ENCODE data around the gene SINHCAF. TPM values are rescaled to one million over a fixed set of nuclear protein-coding genes. Genes with fewer than 3 reads are reported as not detected.

SINHCAF gene
- total RNA-seq, 1 experiment from 2014 or later = 179 TPM

- Histone ChIP-seq H3K79me2 (ENCODE audit: insufficient read depth, low read length) (no peaks in the 10 kb centered on the region; the same call in 1 of the 2 replicates), H3K36me3 (ENCODE audit: control insufficient read depth in 1 of 2, insufficient read depth in 2 of 2, low read length in 2 of 2) (peaks cover 12 to 27% of the 10 kb centered on the region in 2 experiments), H4K20me1 (ENCODE audit: insufficient read depth) (no peaks in the 10 kb centered on the region), H3K4me3 (replicated peaks in 1 of 2; ENCODE audit: low read depth in 1 of 2, low read length in 2 of 2) (no peak overlapping the region), H3K9me3 (ENCODE audit: control insufficient read depth in 1 of 2, insufficient read depth in 1 of 2, low read depth in 1 of 2, low read length in 2 of 2) (no peaks in the 10 kb centered on the region), H3K27me3 (ENCODE audit: insufficient read depth, low read length) (no peaks in the 10 kb centered on the region), H2AFZ (ENCODE audit: low read depth, low read length, poor library complexity, severe bottlenecking) (no peak overlapping the region), H3K4me1 (ENCODE audit: control insufficient read depth in 1 of 2, insufficient read depth in 2 of 2, low read length in 2 of 2) (no peaks in the 10 kb centered on the region), H3K9ac (ENCODE audit: low read length) (no peak overlapping the region), H3K27ac (ENCODE audit: low read depth, low read length) (no peak overlapping the region), H3K9me2 (ENCODE audit: insufficient read depth) (no peaks in the 10 kb centered on the region), H3K4me2 (ENCODE audit: low read length) (no peak overlapping the region)
- no TSS peak for BruUV-seq (replicated peaks)
- ChIA-PET CTCF (no interaction called here), POLR2A (no interaction called here), RAD21 (ENCODE audit: low non-redundant PET in 1 of 2, low total read pairs in 2 of 2, uncharacterized antibody in 2 of 2, unreplicated experiment in 2 of 2) (no interaction called here)
- ATAC-seq = no peak
- TF ChIP-seq EZH2phosphoT487 (IDR thresholded peaks at IDR 0.05; ENCODE audit: borderline replicate concordance) = no peak
- TF ChIP-seq FOSL1 (IDR thresholded peaks at IDR 0.05; ENCODE audit: low read depth) = no peak
- no peak for TF ChIP-seq ATF3 (IDR thresholded peaks at IDR 0.05)
- TF ChIP-seq SIN3A (IDR thresholded peaks at IDR 0.05; ENCODE audit: low read depth) = no peak
- no peak for TF ChIP-seq ZFX (IDR thresholded peaks at IDR 0.05)
- TF ChIP-seq RAD21 (IDR thresholded peaks at IDR 0.05; ENCODE audit: low read depth) = no peak
- TF ChIP-seq TCF7L2 (IDR thresholded peaks at IDR 0.05; ENCODE audit: borderline replicate concordance, extremely low read depth, insufficient read depth, insufficient read length) = no peak
- intact Hi-C loops (cut with micrococcal nuclease) = no loop called here
- DNase-seq (ENCODE audit: low read depth, low spot score) = no peak
Measured at GRCh38 chr12:31278424-31278823, 47.5 kb downstream of the SINHCAF start.

- no peaks in the 10 kb centered on the region; the same call in 1 of the 2 replicates for H3K79me2 ChIP-seq (ENCODE audit: insufficient read depth, low read length)
- no peak overlapping the region for H3K27ac ChIP-seq (ENCODE audit: low read depth, low read length)
- POLR2A ChIA-PET = no interaction called here
- no peaks in the 10 kb centered on the region for H3K9me2 ChIP-seq (ENCODE audit: insufficient read depth)
- H3K9ac ChIP-seq (ENCODE audit: low read length) = no peak overlapping the region
- TF ChIP-seq EZH2phosphoT487 (IDR thresholded peaks at IDR 0.05; ENCODE audit: borderline replicate concordance) = no peak
- no peak for TF ChIP-seq SRF (IDR thresholded peaks at IDR 0.05; ENCODE audit: low read depth)
- no peak for TF ChIP-seq ELF1 (IDR thresholded peaks at IDR 0.05; ENCODE audit: borderline replicate concordance, low read depth)
- TF ChIP-seq REST (IDR thresholded peaks at IDR 0.05; ENCODE audit: low read depth) = no peak
- no peak for TF ChIP-seq ZNF274 (IDR thresholded peaks at IDR 0.05; ENCODE audit: low read depth, low read length)
- no peak for TF ChIP-seq EGR1 (IDR thresholded peaks at IDR 0.05; ENCODE audit: low read depth)
- TF ChIP-seq ZBTB33 (IDR thresholded peaks at IDR 0.05; ENCODE audit: extremely low read depth, insufficient replicate concordance, low read length) = no peak
- no TSS peak for BruUV-seq (replicated peaks)
- peaks cover 5 to 19% of the 10 kb centered on the region in 2 experiments; a peak in 3 of 4 replicates for H3K36me3 ChIP-seq (ENCODE audit: control insufficient read depth in 1 of 2, insufficient read depth in 2 of 2, low read length in 2 of 2)
- H4K20me1 ChIP-seq (ENCODE audit: insufficient read depth) = no peaks in the 10 kb centered on the region
- ATAC-seq (no peak), DNase-seq (ENCODE audit: low read depth, low spot score) (no peak)
- H3K27me3 ChIP-seq (ENCODE audit: insufficient read depth, low read length) = no peaks in the 10 kb centered on the region
- H3K4me2 ChIP-seq (ENCODE audit: low read length) = no peak overlapping the region
- no peak overlapping the region for H2AFZ ChIP-seq (ENCODE audit: low read depth, low read length, poor library complexity, severe bottlenecking)
- RAD21 ChIA-PET (ENCODE audit: low non-redundant PET in 1 of 2, low total read pairs in 2 of 2, uncharacterized antibody in 2 of 2, unreplicated experiment in 2 of 2) = no interaction called here
- intact Hi-C loops (cut with micrococcal nuclease) = no loop called here
- CTCF ChIA-PET = no interaction called here
- H3K4me1 ChIP-seq (ENCODE audit: control insufficient read depth in 1 of 2, insufficient read depth in 2 of 2, low read length in 2 of 2) = no peaks in the 10 kb centered on the region
- H3K4me3 ChIP-seq (replicated peaks in 1 of 2; ENCODE audit: low read depth in 1 of 2, low read length in 2 of 2) = no peak overlapping the region
- no peaks in the 10 kb centered on the region for H3K9me3 ChIP-seq (ENCODE audit: control insufficient read depth in 1 of 2, insufficient read depth in 1 of 2, low read depth in 1 of 2, low read length in 2 of 2)
Measured at GRCh38 chr12:31277081-31277480, 48.9 kb downstream of the SINHCAF start.

Data from HCT116 (cell line).